HFFc6 (cell line): Measurements from ENCODE around the gene CMKLR1. TPM values are rescaled to one million over a fixed set of nuclear protein-coding genes. Genes with fewer than 3 reads are reported as not detected.

Source experiments
- DNase-seq: peaks from one replicate; pipeline ENCODE4 v3.0.0-alpha.2; 2018
- H3K27ac Mint-ChIP-seq: 2 replicates; pipeline ENCODE4 v1.8.0; 2020; ENCODE audit warnings: mild to moderate bottlenecking, mixed read lengths
- H3K27me3 Mint-ChIP-seq: 2 replicates; pipeline ENCODE4 v1.8.0; 2021; ENCODE audit warnings: mild to moderate bottlenecking, moderate library complexity, mixed read lengths; ENCODE audit not compliant: insufficient read depth
- H3K36me3 Mint-ChIP-seq: 2 replicates; pipeline ENCODE4 v1.8.0; 2021; ENCODE audit warnings: low read depth, mixed read lengths
- H3K4me1 Mint-ChIP-seq: 2 replicates; pipeline ENCODE4 v1.8.0; 2020; ENCODE audit warnings: low read depth, mixed read lengths
- H3K4me3 Mint-ChIP-seq: 2 replicates; pipeline ENCODE4 v1.8.0; 2020; ENCODE audit warnings: mild to moderate bottlenecking, moderate library complexity, mixed read lengths
- H3K9me3 Mint-ChIP-seq: 2 replicates; pipeline ENCODE4 v1.8.0; 2020; ENCODE audit warnings: mild to moderate bottlenecking, mixed read lengths
- total RNA-seq, 6 experiments: library from RNA; stranded (reverse); fragmentation: NEBNext Ultra II Directional; extraction: Animal tissue kit (Norgen Biotek cat#: 25700); gene quantifications; 2 replicates in 1 of 6; 3 replicates in 5 of 6; pipeline ENCODE4 v1.2.3, GENCODE V29; 2021
- TF ChIP-seq, protein P1 (sequence below): fragments of 200-600 bp; sonication (generic); IDR thresholded peaks from 2 replicates; pipeline ENCODE4 v1.5.0; 2021; ENCODE audit warnings: antibody characterized with exemption, mild to moderate bottlenecking

CMKLR1 gene
- total RNA-seq, 6 experiments from 2014 or later: not detected

GRCh38 chr12:108317308-108318234 is 21.5 kb downstream of the CMKLR1 start:
- no peak overlapping the region for H3K4me3 Mint-ChIP-seq
- H3K36me3 Mint-ChIP-seq: peaks cover 5% of the 10 kb centered on the region; the same call in 1 of the 2 replicates
- H3K4me1 Mint-ChIP-seq: no peaks in the 10 kb centered on the region
- H3K27me3 Mint-ChIP-seq: peaks cover 3% of the 10 kb centered on the region; the same call in 1 of the 2 replicates
- H3K27ac Mint-ChIP-seq: no peak overlapping the region
- TF ChIP-seq, protein P1, sequence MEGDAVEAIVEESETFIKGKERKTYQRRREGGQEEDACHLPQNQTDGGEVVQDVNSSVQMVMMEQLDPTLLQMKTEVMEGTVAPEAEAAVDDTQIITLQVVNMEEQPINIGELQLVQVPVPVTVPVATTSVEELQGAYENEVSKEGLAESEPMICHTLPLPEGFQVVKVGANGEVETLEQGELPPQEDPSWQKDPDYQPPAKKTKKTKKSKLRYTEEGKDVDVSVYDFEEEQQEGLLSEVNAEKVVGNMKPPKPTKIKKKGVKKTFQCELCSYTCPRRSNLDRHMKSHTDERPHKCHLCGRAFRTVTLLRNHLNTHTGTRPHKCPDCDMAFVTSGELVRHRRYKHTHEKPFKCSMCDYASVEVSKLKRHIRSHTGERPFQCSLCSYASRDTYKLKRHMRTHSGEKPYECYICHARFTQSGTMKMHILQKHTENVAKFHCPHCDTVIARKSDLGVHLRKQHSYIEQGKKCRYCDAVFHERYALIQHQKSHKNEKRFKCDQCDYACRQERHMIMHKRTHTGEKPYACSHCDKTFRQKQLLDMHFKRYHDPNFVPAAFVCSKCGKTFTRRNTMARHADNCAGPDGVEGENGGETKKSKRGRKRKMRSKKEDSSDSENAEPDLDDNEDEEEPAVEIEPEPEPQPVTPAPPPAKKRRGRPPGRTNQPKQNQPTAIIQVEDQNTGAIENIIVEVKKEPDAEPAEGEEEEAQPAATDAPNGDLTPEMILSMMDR: no peak
- peaks cover 44% of the 10 kb centered on the region for H3K9me3 Mint-ChIP-seq
- no peak for DNase-seq

DNA sequence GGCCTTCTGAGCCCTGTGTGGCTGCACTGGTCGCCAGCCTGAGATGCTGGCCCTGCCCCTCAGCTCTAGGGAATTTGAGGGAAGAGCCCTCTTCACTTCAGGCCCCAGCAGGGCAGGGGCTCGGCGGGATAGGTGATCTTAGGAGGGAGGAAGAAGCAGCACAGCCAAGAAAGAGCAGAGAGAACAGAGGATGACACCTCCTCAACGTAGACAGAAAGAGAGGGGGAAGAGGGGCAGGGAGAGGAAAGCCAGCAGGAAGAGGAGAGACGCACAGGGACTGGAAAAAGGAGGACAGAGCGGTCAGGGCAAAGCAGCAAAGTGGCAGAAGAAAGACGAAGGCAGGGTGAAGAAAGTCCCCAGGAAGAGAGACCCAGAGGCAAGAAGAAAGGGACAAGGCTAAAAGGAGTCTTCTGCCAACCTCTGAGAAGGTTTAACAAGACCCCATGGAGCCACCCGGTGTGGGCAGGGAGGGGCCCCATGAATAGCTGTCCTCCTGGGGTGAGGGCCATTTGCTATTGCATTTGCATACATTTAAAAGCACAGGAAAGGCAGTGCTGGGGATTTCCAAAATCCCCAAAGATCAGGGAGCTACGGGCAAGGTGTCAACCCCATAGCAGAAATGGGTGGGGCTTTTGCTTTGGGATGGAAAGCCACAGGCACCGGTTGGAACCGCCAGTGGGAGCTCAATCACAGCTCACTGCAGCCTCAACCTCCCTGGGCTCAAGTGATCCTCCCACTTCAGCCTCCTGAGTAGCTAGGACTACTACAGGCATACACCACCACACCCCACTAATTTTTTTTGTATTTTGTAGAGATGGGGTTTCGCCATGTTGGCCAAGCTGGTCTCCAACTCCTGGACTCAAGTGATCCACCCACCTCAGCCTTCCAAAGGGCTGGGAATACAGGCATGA is 22.7 kb downstream of the CMKLR1 start:
- Mint-ChIP-seq H3K27me3 (peaks cover 3% of the 10 kb centered on the region; the same call in 1 of the 2 replicates), H3K27ac (no peak overlapping the region), H3K4me3 (no peak overlapping the region), H3K36me3 (peaks cover 5% of the 10 kb centered on the region; the same call in 1 of the 2 replicates), H3K4me1 (no peaks in the 10 kb centered on the region), H3K9me3 (peaks cover 53% of the 10 kb centered on the region)
- TF ChIP-seq, protein P1: no peak
- no peak for DNase-seq

DNA sequence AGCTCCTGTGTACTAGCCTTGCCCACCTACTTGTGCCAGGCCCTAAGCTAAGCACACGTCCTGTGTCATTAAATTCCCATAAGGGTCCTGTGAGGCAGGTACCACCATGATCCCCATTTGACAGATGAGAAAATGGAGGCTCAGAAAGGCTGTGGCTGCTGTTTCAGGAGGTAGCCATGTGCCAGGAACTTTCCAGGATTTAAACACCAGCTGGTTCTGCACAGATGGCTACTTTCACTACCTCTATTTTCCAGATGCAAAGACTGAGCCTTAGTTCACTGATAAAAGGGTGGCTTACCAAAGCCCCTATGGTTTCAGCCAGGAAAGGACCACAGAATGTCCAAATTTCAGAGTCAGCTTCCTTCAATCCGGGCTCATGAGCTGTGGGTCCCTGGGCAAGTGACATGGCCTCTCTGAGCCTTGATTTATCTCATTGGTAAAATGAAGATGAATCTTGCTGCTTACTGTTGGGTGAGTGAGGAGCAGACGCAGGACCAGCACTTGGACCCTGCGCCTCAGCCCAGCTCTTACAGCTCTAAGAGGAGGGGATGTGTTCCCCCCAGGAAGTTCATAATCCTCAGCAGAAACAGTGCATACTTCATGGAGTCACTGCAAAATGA is 23.5 kb downstream of the CMKLR1 start:
- Mint-ChIP-seq H3K9me3 (peaks cover 58% of the 10 kb centered on the region), H3K4me1 (no peaks in the 10 kb centered on the region), H3K36me3 (peaks cover 5% of the 10 kb centered on the region; the same call in 1 of the 2 replicates), H3K4me3 (no peak overlapping the region), H3K27ac (no peak overlapping the region), H3K27me3 (peaks cover 3% of the 10 kb centered on the region; the same call in 1 of the 2 replicates)
- TF ChIP-seq, protein P1: no peak
- DNase-seq: no peak

DNA sequence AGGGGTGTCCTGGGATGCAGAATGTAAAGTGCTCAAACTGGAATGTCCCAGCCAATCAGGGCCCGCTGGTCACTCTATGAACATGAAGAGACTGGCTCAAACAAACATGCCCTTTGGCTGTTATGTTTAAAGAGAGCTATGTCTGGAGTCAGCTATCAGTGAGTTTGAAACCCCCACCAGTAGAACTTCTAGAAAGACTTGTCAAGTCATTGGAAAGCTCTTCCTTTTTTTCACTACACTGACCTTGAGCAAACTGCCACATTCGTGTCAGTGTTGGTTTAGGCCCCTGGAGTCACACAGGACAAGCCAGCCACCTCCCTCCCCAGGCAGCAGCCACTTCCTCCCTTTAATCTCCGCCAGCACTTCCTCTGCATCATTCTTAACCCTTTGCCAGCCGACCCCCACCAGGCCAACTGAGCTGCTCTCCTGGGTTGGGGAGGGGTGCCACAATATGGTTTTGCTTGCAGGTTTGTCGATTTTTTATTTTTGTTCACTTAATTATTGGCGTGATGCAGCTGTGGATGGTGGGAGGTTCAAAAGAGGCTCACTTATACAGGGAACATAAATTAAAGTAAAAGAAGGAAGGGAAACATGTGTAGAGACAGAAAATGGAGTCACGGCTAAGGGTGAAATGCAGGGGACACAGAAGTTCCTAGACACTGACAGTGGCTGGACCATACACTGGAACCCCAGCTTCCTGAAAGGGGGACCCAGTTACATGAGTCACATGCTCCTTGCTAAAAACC is 25.3 kb downstream of the CMKLR1 start:
- TF ChIP-seq, protein P1: no peak
- Mint-ChIP-seq H3K27me3 (no peaks in the 10 kb centered on the region; the same call in 1 of the 2 replicates), H3K36me3 (peaks cover 5% of the 10 kb centered on the region; the same call in 1 of the 2 replicates), H3K27ac (no peak overlapping the region), H3K9me3 (peaks cover 63% of the 10 kb centered on the region), H3K4me3 (no peak overlapping the region), H3K4me1 (no peaks in the 10 kb centered on the region)
- DNase-seq: no peak
